HG03025 (cell line): ENCODE results near the gene CFAP299.
"Not testable (repeated sequence)": the region's sequence is repeated elsewhere in the genome, so short reads cannot be mapped to it uniquely, and the experiment has no call there.

Experiments used
- ATAC-seq: cut with Tn5 transposase; IDR thresholded peaks from one replicate; pipeline ENCODE4 v1.9.1; 2021; ENCODE audit warnings: mild to moderate bottlenecking, moderate library complexity; ENCODE audit not compliant: unreplicated experiment, low FRiP score

The CFAP299 gene

DNA sequence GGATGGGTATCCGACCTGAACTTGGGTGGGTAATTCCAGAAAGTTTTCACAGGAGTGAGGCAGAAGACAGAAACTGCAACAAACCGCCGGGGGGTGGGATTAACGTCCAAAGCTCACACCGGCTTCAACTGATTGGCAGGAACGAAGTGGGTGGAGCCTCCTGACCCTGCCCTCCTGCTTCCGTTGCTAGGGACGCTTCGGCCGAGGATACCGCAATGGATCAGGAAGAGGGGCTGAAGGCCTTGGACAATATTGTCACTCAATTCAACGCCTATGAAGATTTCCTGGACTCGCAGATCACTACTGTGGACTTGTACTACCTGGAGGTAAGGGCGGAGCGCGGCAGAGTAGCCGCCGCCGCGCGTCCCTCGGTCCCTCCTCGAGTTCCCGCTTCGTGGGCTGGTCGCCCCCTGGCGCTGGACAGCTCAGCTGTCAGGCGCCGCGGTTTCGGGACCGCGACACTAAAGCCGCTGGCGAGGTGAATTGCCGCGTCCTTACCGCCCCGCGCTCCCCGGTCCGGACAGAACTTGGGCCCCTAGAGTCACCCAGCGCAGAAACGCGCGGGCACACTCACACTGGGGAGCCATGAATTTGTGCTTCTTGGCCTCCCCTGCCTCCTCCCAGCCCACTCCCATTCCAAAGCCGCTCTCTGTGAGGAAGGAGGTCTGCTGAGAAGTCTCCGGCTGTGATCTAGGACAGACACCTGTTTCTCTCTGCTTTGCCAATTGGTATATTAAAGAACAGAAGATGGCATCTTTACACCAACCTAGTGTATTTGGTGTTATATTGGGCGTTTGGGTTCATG is at the start of gene CFAP299:
Gene CFAP299 (plus strand): TSS at position 177 of the 805 bp plus-strand sequence.
- ATAC-seq = peak; percentile 99

DNA sequence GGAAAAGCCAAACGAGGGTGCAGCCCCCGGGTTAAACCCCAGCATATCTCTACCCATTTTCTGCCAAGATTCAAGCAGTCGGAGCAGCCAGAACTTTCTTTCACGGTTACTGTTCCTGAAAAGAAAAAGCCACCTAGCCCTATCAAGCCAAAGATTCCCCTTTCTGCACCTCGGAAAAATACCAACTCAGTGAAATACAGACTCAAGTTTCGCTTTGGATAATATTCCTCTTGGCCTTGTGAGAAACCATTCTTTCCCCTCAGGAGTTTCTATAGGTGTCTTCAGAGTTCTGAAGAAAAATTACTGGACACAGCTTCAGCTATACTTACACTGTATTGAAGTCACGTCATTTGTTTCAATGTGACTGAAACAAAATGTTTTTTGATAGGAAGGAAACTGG is 49.1 kb upstream of the CFAP299 start:
- ATAC-seq = no peak

- ATAC-seq = not testable (repeated sequence)
Observed at GRCh38 chr4:80290665-80291064, 44.9 kb upstream of the CFAP299 start.

- ATAC-seq = no peak
Observed at GRCh38 chr4:80294206-80294605, 41.3 kb upstream of the CFAP299 start.

GRCh38 chr4:80295336-80295735 is 40.2 kb upstream of the CFAP299 start:
- no peak for ATAC-seq

GRCh38 chr4:80295826-80296225 is 39.7 kb upstream of the CFAP299 start:
- no peak for ATAC-seq

DNA sequence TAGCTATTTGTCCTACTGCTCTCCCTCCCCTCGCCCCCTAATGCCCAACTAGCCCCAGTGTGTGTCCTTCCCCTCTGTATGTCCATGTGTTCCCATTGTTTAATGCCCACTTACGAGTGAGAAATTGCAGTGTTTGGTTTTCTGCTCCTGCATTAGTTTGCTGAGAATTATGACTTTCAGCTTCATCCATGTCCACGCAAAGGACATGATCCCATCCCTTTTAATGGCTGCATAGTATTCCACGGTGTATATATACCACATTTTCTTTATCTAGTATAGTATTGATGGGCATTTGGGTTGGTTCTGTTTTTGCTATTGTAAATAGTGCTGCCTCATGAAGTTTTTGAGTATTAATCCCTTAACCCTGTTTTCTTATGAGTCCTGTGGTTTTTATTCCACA is 33.6 kb upstream of the CFAP299 start:
- no peak for ATAC-seq

DNA sequence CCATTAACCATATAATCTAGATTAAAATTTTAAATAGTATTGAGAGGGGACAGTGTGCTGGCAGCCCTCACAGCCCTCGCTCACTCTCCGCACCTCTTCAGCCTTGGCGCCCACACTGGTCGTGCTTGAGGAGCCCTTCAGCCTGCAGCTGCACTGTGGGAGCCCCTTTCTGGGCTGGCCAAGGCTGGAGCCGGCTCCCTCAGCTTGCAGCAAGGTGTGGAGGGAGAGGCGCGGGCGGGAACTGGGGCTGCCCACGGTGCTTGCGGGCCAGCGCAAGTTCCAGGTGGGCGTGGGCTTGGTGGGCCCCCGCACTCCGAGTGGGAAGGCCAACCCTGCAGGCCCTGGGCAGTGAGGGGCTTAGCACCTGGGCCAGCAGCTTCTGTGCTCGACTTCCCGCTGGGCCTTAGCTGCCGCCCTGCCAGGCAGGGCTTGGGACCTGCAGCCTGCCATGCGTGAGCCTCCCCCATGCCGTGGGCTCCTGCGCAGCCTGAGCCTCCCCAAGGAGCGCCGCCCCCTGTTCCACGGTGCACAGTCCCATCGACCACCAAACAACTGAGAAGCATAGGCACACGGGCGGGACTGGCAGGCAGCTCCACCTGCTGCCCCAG is 32.8 kb upstream of the CFAP299 start:
- ATAC-seq = no peak

DNA sequence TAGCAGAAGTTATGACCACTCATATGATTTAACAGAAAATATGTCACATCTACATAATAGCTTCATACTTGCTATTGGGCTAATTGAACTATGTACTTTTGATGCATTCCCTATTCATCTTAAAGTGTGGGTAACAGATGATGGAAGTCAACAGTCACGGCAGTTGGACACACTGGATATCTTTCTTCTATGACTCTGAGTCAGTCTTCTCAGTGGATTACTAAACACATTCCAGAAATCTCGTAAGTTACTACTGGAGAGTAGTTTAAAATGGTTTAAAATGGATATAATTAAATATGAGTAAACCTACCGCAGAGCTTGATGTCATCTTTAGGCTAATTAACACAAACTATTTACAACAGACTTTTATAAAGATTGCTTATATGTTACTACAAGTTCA is 30.1 kb upstream of the CFAP299 start:
- no peak for ATAC-seq

DNA sequence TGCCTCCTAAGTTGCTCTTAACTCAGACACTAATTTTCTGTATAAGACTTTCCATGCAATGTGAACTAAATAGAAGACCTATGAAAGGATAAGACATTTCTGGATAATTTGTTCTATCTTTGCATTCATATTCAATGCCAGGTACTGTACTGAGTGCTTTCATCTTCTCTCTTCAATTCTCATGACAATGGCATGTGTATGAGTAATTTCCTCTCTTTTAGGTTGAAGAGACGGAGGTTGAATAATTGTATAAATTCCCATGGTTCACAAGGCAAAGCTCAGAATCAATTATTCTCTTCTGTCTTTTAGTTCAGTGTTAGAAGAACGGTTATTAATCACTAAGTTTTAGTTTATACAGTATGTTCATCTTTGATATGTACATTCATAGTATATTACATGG is 29.3 kb upstream of the CFAP299 start:
- ATAC-seq = no peak

- no peak for ATAC-seq
Observed at GRCh38 chr4:80307183-80307735, 28.3 kb upstream of the CFAP299 start.

GRCh38 chr4:80307774-80308465 is 27.6 kb upstream of the CFAP299 start:
- ATAC-seq = no peak

DNA sequence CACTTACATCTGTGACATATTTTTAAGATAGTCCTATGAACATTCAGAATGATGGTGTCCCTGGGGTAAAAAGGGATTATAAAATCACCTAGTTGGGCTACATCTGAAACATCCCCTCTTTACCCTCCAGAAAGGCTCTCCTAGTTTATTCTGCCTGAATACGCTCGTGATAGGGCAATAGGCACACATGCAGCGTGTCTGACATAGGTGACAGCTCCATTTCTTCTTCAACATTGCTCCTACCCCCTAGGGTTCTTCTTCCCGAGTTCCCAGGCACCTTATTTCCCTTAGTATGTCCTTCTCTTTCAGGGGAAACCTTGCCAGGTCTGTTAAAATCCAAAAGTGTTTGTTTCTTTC is 27.1 kb upstream of the CFAP299 start:
- no peak for ATAC-seq

DNA sequence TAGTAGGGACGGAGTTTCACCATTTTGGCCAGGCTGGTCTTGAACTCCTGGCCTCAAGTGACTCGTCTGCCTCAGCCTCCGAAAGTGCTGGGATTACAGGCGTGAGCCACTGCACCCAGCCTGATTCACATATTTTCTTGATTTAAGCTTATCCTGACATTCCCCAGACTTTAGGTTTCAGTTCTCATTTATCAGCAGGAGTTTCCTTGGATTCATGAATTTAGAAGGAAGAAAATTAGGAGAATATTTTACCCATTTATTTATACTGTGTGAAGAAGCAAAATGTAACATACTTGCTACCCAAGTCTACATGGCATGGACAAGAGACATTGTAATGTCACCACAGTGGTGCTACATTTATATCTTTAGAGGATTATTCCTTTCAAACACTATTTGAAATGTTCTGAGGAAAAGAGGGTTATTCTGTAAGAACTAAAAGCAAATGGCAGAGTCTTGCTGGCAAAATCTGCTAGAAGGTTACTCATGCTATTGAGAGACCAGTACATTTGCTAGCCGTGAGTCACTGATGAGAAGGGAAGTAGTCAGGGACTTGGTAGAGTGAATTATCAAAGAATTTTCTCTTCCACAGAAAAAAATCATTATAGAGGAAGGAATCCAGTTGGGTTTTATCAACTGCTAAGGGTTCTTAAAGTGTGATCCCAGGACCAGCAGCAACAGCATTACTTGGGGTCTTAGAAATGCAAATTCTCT is 26.1 kb upstream of the CFAP299 start:
- no peak for ATAC-seq

GRCh38 chr4:80311130-80311529 is 24.4 kb upstream of the CFAP299 start:
- no peak for ATAC-seq

DNA sequence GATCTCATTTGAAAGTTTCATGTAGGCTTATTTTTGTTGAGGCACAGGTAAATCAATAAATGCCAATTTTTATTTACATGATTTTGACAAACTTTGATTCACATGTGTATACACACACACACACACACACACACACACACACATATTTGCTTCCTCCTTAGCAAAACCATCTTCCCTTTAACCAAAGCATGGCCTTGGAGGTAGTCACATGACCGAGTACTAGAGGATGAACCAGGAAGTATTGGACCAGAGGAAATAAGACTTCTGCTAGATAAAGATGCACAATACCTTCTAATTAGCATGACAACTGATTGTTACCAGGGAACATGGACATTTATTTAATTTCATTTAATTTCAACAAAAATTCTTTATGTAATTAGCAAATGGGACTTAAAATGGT is 23.4 kb upstream of the CFAP299 start:
- ATAC-seq = no peak

- ATAC-seq = no peak
Observed at GRCh38 chr4:80313627-80314026, 21.9 kb upstream of the CFAP299 start.

- not testable (repeated sequence) for ATAC-seq
Observed at GRCh38 chr4:80315848-80316247, 19.7 kb upstream of the CFAP299 start.

- no peak for ATAC-seq
Observed at GRCh38 chr4:80321341-80321740, 14.2 kb upstream of the CFAP299 start.

DNA sequence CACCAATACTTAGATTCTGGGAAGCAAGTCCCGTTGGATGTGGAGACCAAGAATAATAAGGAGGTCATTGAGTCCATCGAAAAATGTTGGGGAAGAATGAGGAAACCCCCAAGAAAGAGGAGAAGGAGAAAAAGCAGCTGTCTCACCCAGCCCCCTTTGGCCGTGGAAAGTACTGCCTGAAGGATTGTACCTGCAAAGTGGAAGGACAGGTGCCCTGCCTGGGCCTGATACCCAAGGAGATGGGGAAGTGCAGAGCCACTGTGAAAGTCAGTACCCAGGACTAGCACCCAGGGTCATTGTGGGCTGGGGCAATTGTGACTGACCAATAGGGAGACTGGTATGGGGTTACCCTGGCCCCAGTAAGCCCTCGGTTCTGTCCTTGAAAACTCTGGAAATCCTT is 13.8 kb upstream of the CFAP299 start:
- no peak for ATAC-seq

- no peak for ATAC-seq
Observed at GRCh38 chr4:80322716-80323115, 12.8 kb upstream of the CFAP299 start.
